Parathyroid adenoma (tissue), 2 donors: ENCODE results near the gene IL1RAPL2.

Source experiments
- H2AFZ ChIP-seq: fragments of 300-600 bp; sonication (generic); one replicate; pipeline ENCODE4 v1.7.0; 2017; ENCODE audit warnings: antibody characterized with exemption, mild to moderate bottlenecking
- H3K27ac ChIP-seq: fragments of 300-600 bp; sonication (generic); one replicate; pipeline ENCODE4 v1.7.0; 2017
- H3K27me3 ChIP-seq: fragments of 300-600 bp; sonication (generic); one replicate; pipeline ENCODE4 v1.7.0; 2017; ENCODE audit warnings: low read length; ENCODE audit not compliant: control insufficient read depth, insufficient read depth
- H3K36me3 ChIP-seq: fragments of 300-600 bp; sonication (generic); one replicate; pipeline ENCODE4 v1.7.0; 2017; ENCODE audit warnings: low read length; ENCODE audit not compliant: control insufficient read depth, insufficient read depth
- H3K4me1 ChIP-seq: fragments of 300-600 bp; sonication (generic); one replicate; pipeline ENCODE4 v1.7.0; 2017; ENCODE audit warnings: control low read depth
- H3K4me2 ChIP-seq: fragments of 300-600 bp; sonication (generic); one replicate; pipeline ENCODE4 v1.7.0; 2017; ENCODE audit warnings: low read length
- H3K4me3 ChIP-seq: fragments of 300-600 bp; sonication (generic); one replicate; pipeline ENCODE4 v1.7.0; 2017; ENCODE audit warnings: low read depth, low read length
- H3K79me2 ChIP-seq: fragments of 300-600 bp; sonication (generic); one replicate; pipeline ENCODE4 v1.7.0; 2017; ENCODE audit warnings: control low read depth
- H3K9ac ChIP-seq: fragments of 300-600 bp; sonication (generic); one replicate; pipeline ENCODE4 v1.7.0; 2017; ENCODE audit warnings: mild to moderate bottlenecking
- H3K9me3 ChIP-seq: fragments of 300-600 bp; sonication (generic); one replicate; pipeline ENCODE4 v1.7.0; 2017; ENCODE audit warnings: low read length; ENCODE audit not compliant: control insufficient read depth
- TF ChIP-seq, protein P1 (sequence below): fragments of 300-600 bp; sonication (generic); IDR thresholded peaks from one replicate; pipeline ENCODE4 v1.7.0; 2017; ENCODE audit warnings: antibody characterized with exemption, mild to moderate bottlenecking
- donor health status: primary hyperparathyroidism.

The IL1RAPL2 gene

DNA sequence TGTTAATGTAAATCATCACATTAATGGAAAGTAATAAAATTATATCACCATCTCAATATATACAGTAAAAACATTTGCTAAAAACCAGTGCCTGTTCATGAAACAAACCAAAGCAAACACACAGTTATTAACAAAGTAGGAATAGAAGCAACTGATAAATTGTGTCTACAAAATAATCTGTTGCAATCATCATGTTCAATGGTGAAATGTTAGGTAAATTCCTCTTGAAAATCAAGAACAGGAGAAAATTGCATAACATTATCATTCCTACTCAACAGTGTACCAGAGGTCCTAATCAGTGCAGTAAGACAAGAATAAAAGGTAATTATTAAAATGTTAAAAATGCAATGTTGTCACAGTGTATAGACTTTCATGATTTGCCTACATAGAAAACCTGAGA lies 402.2 kb downstream of the IL1RAPL2 start:
- Histone ChIP-seq H3K27ac (no peak overlapping the region), H3K4me2 (no peak overlapping the region), H3K27me3 (no peaks in the 10 kb centered on the region), H3K36me3 (no peaks in the 10 kb centered on the region), H3K79me2 (no peaks in the 10 kb centered on the region), H3K9ac (no peak overlapping the region), H3K4me3 (no peak overlapping the region), H3K4me1 (no peaks in the 10 kb centered on the region), H3K9me3 (no peaks in the 10 kb centered on the region), H2AFZ (no peak overlapping the region)
- TF ChIP-seq, protein P1, sequence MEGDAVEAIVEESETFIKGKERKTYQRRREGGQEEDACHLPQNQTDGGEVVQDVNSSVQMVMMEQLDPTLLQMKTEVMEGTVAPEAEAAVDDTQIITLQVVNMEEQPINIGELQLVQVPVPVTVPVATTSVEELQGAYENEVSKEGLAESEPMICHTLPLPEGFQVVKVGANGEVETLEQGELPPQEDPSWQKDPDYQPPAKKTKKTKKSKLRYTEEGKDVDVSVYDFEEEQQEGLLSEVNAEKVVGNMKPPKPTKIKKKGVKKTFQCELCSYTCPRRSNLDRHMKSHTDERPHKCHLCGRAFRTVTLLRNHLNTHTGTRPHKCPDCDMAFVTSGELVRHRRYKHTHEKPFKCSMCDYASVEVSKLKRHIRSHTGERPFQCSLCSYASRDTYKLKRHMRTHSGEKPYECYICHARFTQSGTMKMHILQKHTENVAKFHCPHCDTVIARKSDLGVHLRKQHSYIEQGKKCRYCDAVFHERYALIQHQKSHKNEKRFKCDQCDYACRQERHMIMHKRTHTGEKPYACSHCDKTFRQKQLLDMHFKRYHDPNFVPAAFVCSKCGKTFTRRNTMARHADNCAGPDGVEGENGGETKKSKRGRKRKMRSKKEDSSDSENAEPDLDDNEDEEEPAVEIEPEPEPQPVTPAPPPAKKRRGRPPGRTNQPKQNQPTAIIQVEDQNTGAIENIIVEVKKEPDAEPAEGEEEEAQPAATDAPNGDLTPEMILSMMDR: no peak

GRCh38 chrX:104972737-104973136 lies 406.7 kb downstream of the IL1RAPL2 start:
- Histone ChIP-seq H3K4me1 (no peaks in the 10 kb centered on the region), H3K79me2 (no peaks in the 10 kb centered on the region), H3K27me3 (no peaks in the 10 kb centered on the region), H3K4me3 (no peak overlapping the region), H3K36me3 (no peaks in the 10 kb centered on the region), H3K27ac (no peak overlapping the region), H2AFZ (no peak overlapping the region), H3K9ac (no peak overlapping the region), H3K4me2 (no peak overlapping the region), H3K9me3 (no peaks in the 10 kb centered on the region)
- TF ChIP-seq, protein P1: no peak

- no peaks in the 10 kb centered on the region for H3K36me3 ChIP-seq
- TF ChIP-seq, protein P1: no peak
- no peak overlapping the region for H3K4me2 ChIP-seq
- no peak overlapping the region for H3K9ac ChIP-seq
- no peak overlapping the region for H3K4me3 ChIP-seq
- no peaks in the 10 kb centered on the region for H3K9me3 ChIP-seq
- H3K27ac ChIP-seq: no peak overlapping the region
- no peak overlapping the region for H2AFZ ChIP-seq
- no peaks in the 10 kb centered on the region for H3K4me1 ChIP-seq
- H3K79me2 ChIP-seq: no peaks in the 10 kb centered on the region
- H3K27me3 ChIP-seq: no peaks in the 10 kb centered on the region
These were observed 421.1 kb downstream of the IL1RAPL2 start for GRCh38 chrX:104987063-104987462.

GRCh38 chrX:104988038-104988437 lies 422.0 kb downstream of the IL1RAPL2 start:
- TF ChIP-seq, protein P1: no peak
- no peak overlapping the region for H3K4me2 ChIP-seq
- no peak overlapping the region for H3K9ac ChIP-seq
- no peaks in the 10 kb centered on the region for H3K79me2 ChIP-seq
- no peak overlapping the region for H3K27ac ChIP-seq
- H3K9me3 ChIP-seq: no peaks in the 10 kb centered on the region
- no peak overlapping the region for H3K4me3 ChIP-seq
- H3K36me3 ChIP-seq: no peaks in the 10 kb centered on the region
- H3K4me1 ChIP-seq: no peaks in the 10 kb centered on the region
- H2AFZ ChIP-seq: no peak overlapping the region
- H3K27me3 ChIP-seq: no peaks in the 10 kb centered on the region

- no peaks in the 10 kb centered on the region for H3K4me1 ChIP-seq
- H3K4me3 ChIP-seq: no peak overlapping the region
- H3K79me2 ChIP-seq: no peaks in the 10 kb centered on the region
- H3K9me3 ChIP-seq: no peaks in the 10 kb centered on the region
- TF ChIP-seq, protein P1: no peak
- H3K27ac ChIP-seq: no peak overlapping the region
- H3K4me2 ChIP-seq: no peak overlapping the region
- H3K36me3 ChIP-seq: no peaks in the 10 kb centered on the region
- H2AFZ ChIP-seq: no peak overlapping the region
- H3K9ac ChIP-seq: no peak overlapping the region
- H3K27me3 ChIP-seq: no peaks in the 10 kb centered on the region
These were observed 429.5 kb downstream of the IL1RAPL2 start for GRCh38 chrX:104995546-104995945.
